Neural progenitor cell (in vitro differentiated cells): ENCODE results near the gene CES3.
"Not testable (repeated sequence)": the region's sequence is repeated elsewhere in the genome, so short reads cannot be mapped to it uniquely, and the experiment has no call there.

Experiments used
- CTCF ChIP-seq: fragments of 200-600 bp; sonication (generic); IDR thresholded peaks from 2 replicates; pipeline ENCODE4 v1.5.1; 2017; ENCODE audit warnings: antibody characterized with exemption, mild to moderate bottlenecking
- EZH2 ChIP-seq: fragments of 200-600 bp; sonication (generic); IDR thresholded peaks from 2 replicates; pipeline ENCODE4 v1.6.1; 2017; ENCODE audit warnings: antibody characterized with exemption, mild to moderate bottlenecking, moderate library complexity
- EZH2phosphoT487 ChIP-seq: fragments of 200-600 bp; sonication (generic); IDR thresholded peaks from 2 replicates; pipeline ENCODE4 v1.6.1; 2017; ENCODE audit warnings: antibody characterized with exemption

DNA sequence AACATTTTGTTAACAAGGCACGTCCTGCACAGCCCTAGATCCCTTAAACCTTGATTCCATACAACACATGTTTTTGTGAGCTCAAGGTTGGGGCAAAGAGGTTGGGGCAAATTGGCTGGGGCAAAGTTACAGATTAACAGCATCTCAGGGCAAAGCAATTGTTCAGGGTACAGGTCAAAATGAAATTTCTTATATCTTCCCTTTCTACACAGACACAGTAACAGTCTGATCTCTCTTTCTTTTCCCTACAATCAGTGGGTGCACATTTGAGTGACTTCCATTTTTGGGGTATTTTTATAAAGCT lies 5.0 kb upstream of the CES3 start:
- not testable (repeated sequence) for TF ChIP-seq CTCF, EZH2, EZH2phosphoT487
